Activated T-helper 1 cell treated with anti-CD3 and anti-CD28 coated beads, Interleukin-12 subunit alpha, Interleukin-12 subunit beta, Interleukin-2, Interleukin-4 antibody, amounts not matched to agents 30 ng/mL and 10 ng/mL and 1 ng/mL, durations not matched to agents 14 hours and 24 hours and 36 hours (primary cell): ENCODE results near the gene RGPD5. TPM values are rescaled to one million over a fixed set of nuclear protein-coding genes. Genes with fewer than 3 reads are reported as not detected.
"Not testable (repeated sequence)": the region's sequence is repeated elsewhere in the genome, so short reads cannot be mapped to it uniquely, and the experiment has no call there.

Experiments
- DNase-seq: peaks from one replicate; pipeline ENCODE4 v3.0.0; 2021; ENCODE audit warnings: low spot score
- H3K27ac Mint-ChIP-seq: one replicate; pipeline ENCODE4 v1.8.0; 2021; ENCODE audit warnings: mild to moderate bottlenecking, mixed read lengths
- H3K27me3 Mint-ChIP-seq: one replicate; pipeline ENCODE4 v1.8.0; 2022; ENCODE audit warnings: mild to moderate bottlenecking, moderate library complexity, mixed read lengths; ENCODE audit not compliant: insufficient read depth
- H3K36me3 Mint-ChIP-seq: one replicate; pipeline ENCODE4 v1.8.0; 2021; ENCODE audit warnings: low read depth, mixed read lengths
- H3K4me1 Mint-ChIP-seq: one replicate; pipeline ENCODE4 v1.8.0; 2021; ENCODE audit warnings: low read depth, mixed read lengths
- H3K4me3 Mint-ChIP-seq: one replicate; pipeline ENCODE4 v1.8.0; 2021; ENCODE audit warnings: mild to moderate bottlenecking, moderate library complexity, mixed read lengths
- H3K9me3 Mint-ChIP-seq: one replicate; pipeline ENCODE4 v1.8.0; 2021; ENCODE audit warnings: mixed read lengths
- intact Hi-C: fragments of 100-400 bp; cut with micrococcal nuclease; formaldehyde crosslinking; loops from one replicate; pipeline ENCODE4 v1.15.1; 2024
- total RNA-seq: library from RNA; stranded (reverse); gene quantifications from 2 replicates; pipeline ENCODE4 v1.2.3, GENCODE V29; 2022

Gene RGPD5
- total RNA-seq, 1 donor from 2014 or later, result 30.2 TPM

DNA sequence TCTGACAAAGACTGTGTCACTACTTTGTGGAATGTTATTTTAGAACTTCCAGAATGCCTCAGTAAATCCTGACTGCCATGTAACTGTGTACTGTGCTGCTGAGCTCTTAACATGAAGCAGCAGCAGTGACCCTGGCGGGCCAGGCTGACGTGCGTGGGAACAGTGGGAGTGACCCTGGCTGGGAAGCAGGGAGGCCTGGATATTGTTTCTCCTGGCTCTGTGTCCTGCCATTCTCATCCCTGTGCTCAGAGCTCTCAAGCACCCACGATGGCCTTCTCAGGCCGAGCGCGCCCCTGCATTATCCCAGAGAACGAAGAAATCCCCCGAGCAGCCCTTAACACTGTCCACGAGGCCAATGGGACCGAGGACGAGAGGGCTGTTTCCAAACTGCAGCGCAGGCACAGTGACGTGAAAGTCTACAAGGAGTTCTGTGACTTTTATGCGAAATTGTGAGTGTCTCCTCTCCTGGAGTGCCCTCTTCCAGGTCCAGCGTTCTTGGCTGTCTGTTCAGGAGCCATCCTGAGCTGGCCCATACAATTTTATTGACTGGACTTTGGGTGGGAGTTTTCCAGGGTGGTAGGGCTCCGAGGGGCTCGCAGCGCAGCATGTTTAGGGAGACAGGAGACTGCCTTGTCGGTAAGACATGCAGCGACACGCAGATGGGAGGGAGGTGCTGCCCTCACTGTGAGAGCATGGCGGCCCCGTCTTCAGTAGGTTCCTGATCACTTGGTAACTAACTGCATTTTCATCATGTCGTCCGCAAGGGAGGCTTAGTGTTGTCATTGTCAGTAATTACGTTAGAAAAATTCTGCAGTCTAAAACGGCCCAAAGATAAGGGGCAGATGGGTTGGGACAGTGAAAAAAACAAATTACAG is 104.6 kb downstream of the RGPD5 start, which contains the start of gene LIMS3:
Gene LIMS3, plus strand, starts transcription at position 227 of the 875 bp plus-strand sequence. Its CDS starts 41 bp downstream, at position 268.
- DNase-seq, H3K4me3 Mint-ChIP-seq, H3K9me3 Mint-ChIP-seq, H3K27me3 Mint-ChIP-seq, H3K4me1 Mint-ChIP-seq, intact Hi-C loops, H3K36me3 Mint-ChIP-seq, H3K27ac Mint-ChIP-seq: not testable (repeated sequence)

DNA sequence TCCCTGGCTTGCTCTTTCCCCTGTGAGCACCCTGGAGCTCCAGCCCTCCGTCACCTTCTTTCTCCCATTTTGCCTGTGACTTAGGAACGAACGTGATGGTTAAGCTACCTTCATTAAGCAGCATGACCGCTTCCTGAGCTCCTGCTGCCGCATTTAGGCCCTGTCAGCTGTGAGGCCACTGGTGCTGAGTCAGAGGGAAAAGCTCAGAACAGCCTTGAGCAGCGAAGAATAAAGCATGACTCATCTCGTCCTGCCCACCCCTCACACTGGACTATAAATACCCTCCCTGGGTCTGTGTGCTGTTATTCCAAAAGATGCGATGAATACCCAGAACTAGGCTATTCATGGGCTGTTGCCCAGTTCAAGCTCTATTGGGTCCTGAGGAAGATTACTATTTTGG is 111.7 kb downstream of the RGPD5 start:
- H3K4me3 Mint-ChIP-seq, H3K9me3 Mint-ChIP-seq, H3K27ac Mint-ChIP-seq, intact Hi-C loops, H3K4me1 Mint-ChIP-seq, DNase-seq, H3K27me3 Mint-ChIP-seq, H3K36me3 Mint-ChIP-seq: not testable (repeated sequence)

Other genes with a start within 250 kb of the RGPD5 start
- gene SEPTIN10, start 180.3 kb upstream of the RGPD5 start, total RNA-seq, result 0.13 and 0.66 TPM in 2 replicates
- gene SOWAHC, start 179.9 kb upstream of the RGPD5 start, total RNA-seq, result 0.24 and 0.31 TPM in 2 replicates
- gene LIMS3, start 104.4 kb downstream of the RGPD5 start, total RNA-seq, result 0.12 and 0.36 TPM in 2 replicates